ENCODE data around the gene TRAP1. TPM values are rescaled to one million over a fixed set of nuclear protein-coding genes. Genes with fewer than 3 reads are reported as not detected.

Gene TRAP1
- total RNA-seq, 4 donors from 2014 or later: 43.2 to 53.8 (median 51.2) TPM

GRCh38 chr16:3706253-3707012 is 10.9 kb downstream of the TRAP1 start:
- ATAC-seq: no peak
- 94 to 95% methylated on average over 7 to 9 of the region's 10 CpGs for WGBS, 2 donors (ENCODE audit: low coverage in 1 of 2)

GRCh38 chr16:3702082-3702481 is 15.2 kb downstream of the TRAP1 start:
- no peak overlapping the region for H3K27ac ChIP-seq
- no peaks in the 10 kb centered on the region for H3K4me1 ChIP-seq
- H3K36me3 ChIP-seq: peaks cover 0 to 10% of the 10 kb centered on the region in 2 donors
- H3K9me3 ChIP-seq: no peaks in the 10 kb centered on the region
- no peak overlapping the region for H3K4me3 ChIP-seq
- no peak for ATAC-seq
- H3K27me3 ChIP-seq: no peaks in the 10 kb centered on the region
- TF ChIP-seq POLR2AphosphoS5 (IDR thresholded peaks at IDR 0.05): no peak
- TF ChIP-seq EP300 (IDR thresholded peaks at IDR 0.05): no peak
- TF ChIP-seq POLR2A (IDR thresholded peaks at IDR 0.05): no peak
- no peak for TF ChIP-seq CTCF (IDR thresholded peaks at IDR 0.05)
- WGBS, 2 donors (ENCODE audit: low coverage in 1 of 2): 96 to 100% methylated on average over 3 to 6 of the region's 7 CpGs

More at GRCh38 chr16:3706253-3707012, 10.9 kb downstream of the TRAP1 start:
- no peak overlapping the region for H3K4me3 ChIP-seq
- H3K9me3 ChIP-seq: no peaks in the 10 kb centered on the region
- no peak overlapping the region for H3K27ac ChIP-seq
- H3K4me1 ChIP-seq: no peaks in the 10 kb centered on the region
- H3K36me3 ChIP-seq: peaks cover 0 to 15% of the 10 kb centered on the region in 2 donors
- no peaks in the 10 kb centered on the region for H3K27me3 ChIP-seq
- no peak for TF ChIP-seq CTCF (IDR thresholded peaks at IDR 0.05)
- no peak for TF ChIP-seq POLR2AphosphoS5 (IDR thresholded peaks at IDR 0.05)
- no peak for TF ChIP-seq EP300 (IDR thresholded peaks at IDR 0.05)
- TF ChIP-seq POLR2A (IDR thresholded peaks at IDR 0.05): no peak

GRCh38 chr16:3701531-3701930 is 15.8 kb downstream of the TRAP1 start:
- Histone ChIP-seq H3K9me3 (no peaks in the 10 kb centered on the region), H3K27ac (no peak overlapping the region), H3K4me1 (no peaks in the 10 kb centered on the region), H3K27me3 (no peaks in the 10 kb centered on the region), H3K4me3 (no peak overlapping the region), H3K36me3 (peaks cover 0 to 10% of the 10 kb centered on the region in 2 donors)
- no peak for ATAC-seq
- 84 to 87% methylated on average over 3 to 4 of the region's 4 CpGs for WGBS, 2 donors (ENCODE audit: low coverage in 1 of 2)
- TF ChIP-seq POLR2AphosphoS5 (IDR thresholded peaks at IDR 0.05): no peak
- TF ChIP-seq POLR2A (IDR thresholded peaks at IDR 0.05): no peak
- no peak for TF ChIP-seq CTCF (IDR thresholded peaks at IDR 0.05)
- TF ChIP-seq EP300 (IDR thresholded peaks at IDR 0.05): no peak

GRCh38 chr16:3698941-3699340 is 18.4 kb downstream of the TRAP1 start:
- no peak overlapping the region for H3K4me3 ChIP-seq
- no peak for ATAC-seq
- peaks cover 0 to 19% of the 10 kb centered on the region in 2 donors for H3K36me3 ChIP-seq
- no peaks in the 10 kb centered on the region for H3K4me1 ChIP-seq
- no peak for TF ChIP-seq POLR2AphosphoS5 (IDR thresholded peaks at IDR 0.05)
- no peaks in the 10 kb centered on the region for H3K27me3 ChIP-seq
- H3K9me3 ChIP-seq: no peaks in the 10 kb centered on the region
- WGBS, 2 donors (ENCODE audit: low coverage in 1 of 2): 73 to 75% methylated on average over 4 of the region's 4 CpGs
- no peak overlapping the region for H3K27ac ChIP-seq

- peak; percentile 22 for ATAC-seq
- Histone ChIP-seq H3K9me3 (no peaks in the 10 kb centered on the region), H3K4me1 (no peaks in the 10 kb centered on the region)
Observed at GRCh38 chr16:3696425-3697218, 20.7 kb downstream of the TRAP1 start.

More at GRCh38 chr16:3696425-3697218, 20.7 kb downstream of the TRAP1 start:
- Histone ChIP-seq H3K27me3 (no peaks in the 10 kb centered on the region), H3K36me3 (peaks cover 0 to 9% of the 10 kb centered on the region in 2 donors), H3K4me3 (no peak overlapping the region), H3K27ac (no peak overlapping the region)
- TF ChIP-seq POLR2AphosphoS5 (IDR thresholded peaks at IDR 0.05) (no peak), EP300 (IDR thresholded peaks at IDR 0.05) (no peak), CTCF (IDR thresholded peaks at IDR 0.05) (no peak), POLR2A (IDR thresholded peaks at IDR 0.05) (no peak)
- 71 to 82% methylated on average over 8 to 12 of the region's 13 CpGs for WGBS, 2 donors (ENCODE audit: low coverage in 1 of 2)

Data from gastroesophageal sphincter (tissue), 4 donors.